ENCODE data around the gene MEAK7.

Gene MEAK7

DNA sequence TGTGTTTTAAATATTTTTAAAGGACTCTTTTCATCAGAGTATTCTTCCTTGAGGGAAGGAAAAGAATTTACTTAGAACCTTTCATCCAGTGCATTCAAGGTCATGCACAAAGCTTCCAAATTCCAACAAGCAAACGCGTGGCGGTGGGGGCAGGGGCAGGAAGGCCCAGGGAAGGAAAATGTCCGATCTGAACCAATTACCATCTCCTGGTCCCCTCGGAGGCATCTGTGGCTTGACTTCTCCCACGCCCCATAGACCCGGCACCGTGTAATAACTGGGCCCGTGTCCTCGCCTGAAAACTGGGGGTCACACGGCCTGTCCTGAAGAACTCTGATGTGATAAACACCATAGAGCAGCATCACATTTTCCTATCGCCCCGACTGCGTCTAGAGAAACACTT lies 18.3 kb downstream of the MEAK7 start:
- no peak for DNase-seq

DNA sequence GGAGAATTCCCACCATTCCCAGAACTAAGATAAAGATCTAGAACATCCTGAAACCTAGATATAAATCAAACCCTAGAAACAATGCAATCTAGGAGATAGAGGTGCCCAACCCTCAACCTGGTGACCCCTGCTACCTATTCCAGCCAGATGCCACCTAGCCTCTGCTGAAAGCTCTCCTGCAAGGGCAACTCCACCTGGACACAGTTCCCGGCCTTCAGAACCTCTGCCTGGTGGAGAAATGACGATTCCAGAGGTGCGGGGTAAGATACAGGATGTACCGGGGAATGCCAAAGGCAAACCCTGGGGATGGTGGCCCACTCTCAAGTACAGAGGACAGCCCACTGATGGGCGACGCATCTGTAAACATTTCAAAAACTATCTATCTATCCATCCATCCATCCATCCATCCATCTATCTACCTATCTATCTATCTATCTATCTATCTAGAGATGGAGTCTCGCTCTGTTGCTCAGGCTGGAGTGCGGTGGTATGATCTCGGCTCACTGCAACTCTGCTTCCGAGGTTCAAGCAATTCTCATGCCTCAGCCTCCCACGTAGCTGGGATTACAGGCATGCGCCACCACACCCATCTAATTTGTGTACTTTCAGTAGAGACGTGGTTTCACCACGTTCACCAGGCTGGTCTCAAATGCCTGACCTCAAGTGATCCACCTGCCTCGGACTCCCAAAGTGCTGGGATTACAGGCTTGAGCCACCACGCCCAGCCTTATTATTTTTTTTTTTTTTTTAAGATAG lies 19.0 kb downstream of the MEAK7 start:
- DNase-seq: no peak

- no peak for DNase-seq
Observed at GRCh38 chr16:84484579-84485254, 19.7 kb downstream of the MEAK7 start.

DNA sequence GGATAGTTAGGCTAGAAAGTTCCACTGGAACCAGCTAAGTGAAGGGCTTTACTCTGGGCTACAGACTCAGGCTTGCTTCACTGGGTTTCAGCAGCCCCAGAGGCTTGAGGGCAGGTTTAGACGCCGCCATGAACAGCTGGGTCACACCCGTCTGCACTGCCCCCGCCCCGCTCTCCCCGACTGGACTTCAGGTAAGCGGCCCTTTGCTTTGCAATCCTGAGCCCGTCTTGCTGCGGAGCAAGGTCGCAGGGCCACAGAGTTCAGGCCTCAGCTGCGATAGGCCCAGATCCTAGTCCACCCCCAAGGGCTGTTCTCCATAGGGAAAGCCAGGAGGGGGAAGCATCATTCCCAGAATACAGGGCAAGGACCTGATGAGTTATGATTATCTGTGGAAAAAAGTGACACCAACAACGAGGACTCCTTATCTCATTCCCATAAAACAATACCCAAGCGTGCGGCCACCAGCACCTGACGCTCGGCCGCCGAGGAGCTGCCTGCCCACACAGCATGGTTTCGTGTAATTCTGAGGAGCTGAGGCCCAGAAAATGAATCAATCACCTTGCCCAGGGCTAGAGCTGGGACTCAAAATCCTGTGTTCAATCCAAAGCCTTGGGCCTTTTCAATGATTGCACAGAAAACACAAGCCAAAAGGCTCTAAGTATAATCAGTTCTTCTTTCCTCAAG lies 20.4 kb downstream of the MEAK7 start:
- no peak for DNase-seq

- no peak for DNase-seq
Observed at GRCh38 chr16:84482951-84483881, 21.2 kb downstream of the MEAK7 start.

GRCh38 chr16:84482001-84482891 lies 22.2 kb downstream of the MEAK7 start:
- no peak for DNase-seq

DNA sequence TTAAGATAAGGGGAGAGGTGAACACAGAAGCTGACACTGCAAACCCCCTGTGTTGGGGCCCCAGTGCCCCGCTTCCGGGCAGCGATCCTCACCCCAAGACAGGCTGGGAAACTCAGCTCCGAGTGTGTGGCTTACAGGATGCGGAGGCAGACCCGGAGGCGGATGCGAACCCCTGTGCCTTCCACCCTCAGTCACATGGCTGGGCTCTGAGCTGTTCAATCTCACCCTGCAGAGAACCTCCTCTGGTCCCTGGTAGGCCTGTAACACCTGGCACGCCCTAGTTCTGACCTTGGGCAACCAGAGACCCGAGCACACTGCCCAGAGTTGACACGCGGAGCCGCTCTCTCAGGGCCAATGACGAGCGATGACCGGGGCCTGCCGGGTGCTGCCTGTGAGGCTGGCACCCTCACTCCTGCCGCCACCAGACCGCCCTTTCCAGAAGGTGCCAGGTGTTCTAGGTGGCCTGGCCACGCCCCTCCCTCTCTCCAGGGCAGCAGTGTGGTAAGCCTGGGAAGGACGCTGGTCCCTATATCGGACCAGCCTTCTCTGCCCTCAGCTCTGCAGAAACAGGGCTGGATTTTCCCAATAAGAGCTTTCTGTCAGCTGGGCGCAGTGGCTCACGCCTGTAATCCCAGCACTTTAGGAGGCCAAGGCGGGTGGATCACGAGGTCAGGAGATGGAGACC lies 23.3 kb downstream of the MEAK7 start:
- DNase-seq: no peak

- no peak for DNase-seq
Observed at GRCh38 chr16:84479716-84480450, 24.6 kb downstream of the MEAK7 start.

DNA sequence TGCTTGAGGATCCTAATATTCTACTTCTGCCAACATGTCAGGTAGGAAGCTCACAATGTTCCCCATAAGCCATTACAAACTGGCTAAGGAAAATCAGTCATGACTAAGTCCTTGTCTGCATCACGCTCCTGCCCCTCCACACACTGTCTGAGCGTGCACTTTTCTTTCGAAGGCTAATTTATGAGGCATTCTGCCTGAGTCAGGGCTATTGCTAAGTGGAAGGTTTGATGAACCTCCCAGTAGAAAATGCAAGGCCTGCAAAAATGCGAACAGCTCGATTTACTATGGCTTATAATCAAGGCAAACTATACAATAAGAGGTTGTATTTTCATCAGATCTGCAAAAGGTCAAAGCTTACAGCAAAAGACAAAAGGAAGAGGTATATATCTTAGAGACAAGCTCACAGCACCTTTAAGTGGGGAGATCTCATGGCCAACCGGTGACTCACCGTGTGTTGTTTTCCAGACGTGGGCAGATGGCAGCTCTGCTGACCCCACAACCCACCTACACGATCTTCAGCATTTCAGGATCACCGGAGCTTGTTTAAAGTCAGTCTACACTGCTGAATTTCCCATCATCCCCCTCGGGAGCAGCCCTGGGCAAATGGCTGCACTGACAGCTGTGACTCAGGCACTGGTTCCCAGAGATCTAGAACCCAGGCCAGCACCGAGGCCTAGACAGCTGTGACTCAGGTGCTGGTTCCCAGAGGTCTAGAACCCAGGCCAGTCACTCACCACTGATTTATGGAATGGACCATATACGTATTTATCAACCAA lies 26.1 kb downstream of the MEAK7 start:
- no peak for DNase-seq

GRCh38 chr16:84477661-84478060 lies 26.8 kb downstream of the MEAK7 start:
- DNase-seq: no peak

- DNase-seq: no peak
Observed at GRCh38 chr16:84476401-84476800, 28.1 kb downstream of the MEAK7 start.

- no peak for DNase-seq
Observed at GRCh38 chr16:84475643-84476240, 28.7 kb downstream of the MEAK7 start.

DNA sequence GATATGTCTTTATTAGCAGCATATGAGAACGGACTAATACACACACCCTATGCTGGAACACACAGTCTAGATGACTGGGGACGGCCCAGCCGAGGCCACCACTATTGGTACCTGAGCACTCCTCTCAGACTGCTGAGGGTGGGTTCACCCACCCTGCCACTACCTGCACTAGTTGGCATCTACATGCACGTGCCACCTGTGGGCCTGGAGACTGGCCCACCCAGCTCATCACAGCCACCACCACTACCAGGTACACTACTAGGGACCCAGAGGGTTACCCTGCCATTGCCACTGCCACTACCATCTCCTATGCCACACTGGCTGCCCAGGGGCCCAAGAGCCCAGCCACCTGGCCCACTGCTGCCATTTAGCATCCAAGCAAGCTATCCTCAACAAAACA lies 32.5 kb downstream of the MEAK7 start:
- DNase-seq: no peak

DNA sequence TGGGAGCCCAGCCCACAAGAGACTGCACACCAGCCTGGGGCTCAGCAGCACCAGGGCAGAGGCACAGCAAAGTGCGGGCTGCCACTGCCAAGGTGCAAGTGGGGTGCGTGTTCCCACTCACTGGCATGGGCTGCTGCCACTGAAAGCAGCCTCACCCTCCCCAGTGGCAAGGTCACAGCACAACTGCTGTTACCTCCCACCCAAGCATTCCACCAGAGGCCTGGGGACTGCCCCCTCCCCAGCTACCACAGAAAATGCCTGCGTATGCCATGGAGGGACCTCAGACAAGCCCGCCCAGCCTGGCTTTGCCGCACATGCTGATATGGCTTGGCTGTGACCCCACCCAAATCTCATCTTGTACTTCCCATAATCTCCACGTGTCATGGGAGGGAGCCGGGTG lies 33.1 kb downstream of the MEAK7 start:
- no peak for DNase-seq

GRCh38 chr16:84467709-84468108 lies 36.8 kb downstream of the MEAK7 start:
- no peak for DNase-seq

- DNase-seq: no peak
Observed at GRCh38 chr16:84467256-84467655, 37.2 kb downstream of the MEAK7 start.

DNA sequence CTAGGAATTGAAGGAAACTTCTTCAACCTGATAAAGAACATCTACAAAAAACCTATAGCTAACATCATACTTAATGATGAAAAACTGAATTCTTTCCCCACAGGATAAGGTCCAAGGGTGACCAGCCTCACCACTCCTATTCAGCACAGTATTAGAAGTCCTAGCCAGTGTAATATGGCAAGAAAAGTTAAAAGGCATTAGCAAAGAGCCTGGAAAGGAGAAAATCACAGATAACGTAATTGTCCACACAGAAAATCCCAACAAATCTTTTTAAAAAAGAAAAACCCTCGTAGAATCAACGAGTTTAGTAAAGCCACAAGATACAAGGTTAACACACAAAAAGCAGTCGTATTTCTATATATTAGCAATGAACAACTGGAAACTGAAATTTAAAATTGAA lies 37.8 kb downstream of the MEAK7 start:
- no peak for DNase-seq

- no peak for DNase-seq
Observed at GRCh38 chr16:84465154-84465553, 39.3 kb downstream of the MEAK7 start.

DNA sequence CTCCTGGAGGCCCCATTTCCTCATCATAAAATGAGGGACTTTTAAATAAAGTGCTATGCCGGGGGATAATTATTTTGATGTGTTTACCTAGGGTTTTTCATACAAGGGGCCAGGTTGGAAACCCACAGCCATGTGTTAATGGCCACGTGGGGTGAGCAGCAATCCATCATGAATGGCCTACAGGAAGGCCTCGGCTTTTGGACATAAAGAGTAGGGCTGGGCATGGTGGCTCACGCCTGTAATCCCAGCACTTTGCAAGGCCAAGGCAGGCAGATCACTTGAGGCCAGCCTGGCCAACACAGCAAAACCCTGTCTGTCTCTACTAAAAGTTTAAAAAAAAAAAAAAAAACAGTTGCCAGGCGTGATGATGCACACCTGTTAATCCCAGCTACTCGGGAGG lies 40.3 kb downstream of the MEAK7 start:
- DNase-seq: no peak
